Measurements from ENCODE around the gene FOXI3.

The FOXI3 gene

DNA sequence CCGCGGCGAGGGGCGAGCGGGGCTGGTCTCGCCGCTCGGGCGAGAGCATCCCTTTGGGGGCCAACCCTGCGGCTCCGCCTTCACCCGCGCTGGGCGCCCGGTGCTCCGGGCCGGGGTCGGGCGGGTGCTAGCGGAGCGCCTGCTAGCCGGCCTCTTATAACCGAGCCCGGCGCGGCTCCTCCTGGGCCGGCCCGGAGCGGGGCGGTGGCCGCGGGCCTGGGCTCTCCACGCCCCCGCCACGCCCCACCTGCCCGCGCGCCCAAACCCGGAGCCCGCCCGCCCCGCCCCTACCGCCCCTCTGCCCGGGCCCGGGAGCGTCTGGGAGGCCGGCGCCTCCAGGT lies at the start of gene FOXI3:
FOXI3 (minus strand) TSS at position 129 of the 341 bp plus-strand sequence. CDS start 158 bp downstream, outside the sequence.
- DNase-seq: no peak

DNA sequence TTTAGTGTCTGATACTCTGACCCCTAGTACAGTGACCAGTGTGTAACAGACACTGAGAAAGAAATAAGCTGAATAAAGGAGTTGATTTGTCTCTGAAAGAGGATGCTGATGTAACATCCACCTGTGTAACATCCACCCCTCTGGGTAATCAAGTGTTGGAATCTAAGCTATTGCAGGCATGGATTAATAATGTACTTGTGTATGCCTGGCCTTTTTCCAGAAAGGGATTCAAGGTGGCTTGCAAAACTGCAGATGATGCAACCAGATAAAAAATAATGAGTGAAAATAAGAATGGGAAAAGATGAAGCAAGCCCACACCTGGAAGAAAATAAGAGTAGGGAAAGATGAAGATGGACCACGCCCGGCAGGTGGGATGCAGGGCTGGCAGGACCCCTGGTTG lies 48.2 kb upstream of the FOXI3 start:
- DNase-seq: no peak

DNA sequence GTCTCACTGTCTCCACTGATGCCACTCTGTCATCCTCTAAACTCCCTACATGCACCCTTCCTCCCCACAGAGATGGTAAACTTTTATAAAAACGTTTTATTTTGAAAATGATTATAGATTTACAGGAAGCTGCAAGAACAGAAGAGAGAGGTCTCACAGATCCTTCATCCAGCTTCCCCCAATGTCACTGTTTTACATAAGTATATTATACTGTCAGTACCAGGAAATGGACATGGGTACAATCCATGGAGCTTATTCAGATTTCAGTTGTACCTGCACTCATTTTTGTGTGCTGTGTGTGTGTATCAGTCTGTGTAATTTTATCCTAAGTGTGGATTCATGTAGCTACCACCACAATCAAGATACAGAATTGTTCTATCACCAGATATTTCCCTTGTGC lies 46.7 kb upstream of the FOXI3 start:
- DNase-seq: no peak

DNA sequence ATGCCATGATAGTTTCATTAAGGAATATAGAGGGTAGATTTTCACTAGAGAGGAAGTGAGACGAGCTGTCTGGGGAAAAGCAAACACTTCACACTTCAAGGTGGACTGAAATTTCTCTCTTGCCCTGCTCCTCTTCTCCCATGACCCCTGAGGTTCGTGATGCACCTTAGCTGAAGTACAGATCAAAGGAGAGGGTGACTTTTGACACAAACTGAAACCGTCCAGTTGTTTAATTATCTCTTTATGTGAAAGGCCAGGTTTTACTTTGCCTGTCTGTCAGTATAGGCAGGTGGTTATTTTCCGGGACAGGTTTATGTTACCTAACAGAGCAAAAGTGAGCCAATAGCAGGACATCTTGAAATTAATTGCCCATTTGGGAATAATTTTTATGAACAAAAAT lies 41.0 kb upstream of the FOXI3 start:
- no peak for DNase-seq

DNA sequence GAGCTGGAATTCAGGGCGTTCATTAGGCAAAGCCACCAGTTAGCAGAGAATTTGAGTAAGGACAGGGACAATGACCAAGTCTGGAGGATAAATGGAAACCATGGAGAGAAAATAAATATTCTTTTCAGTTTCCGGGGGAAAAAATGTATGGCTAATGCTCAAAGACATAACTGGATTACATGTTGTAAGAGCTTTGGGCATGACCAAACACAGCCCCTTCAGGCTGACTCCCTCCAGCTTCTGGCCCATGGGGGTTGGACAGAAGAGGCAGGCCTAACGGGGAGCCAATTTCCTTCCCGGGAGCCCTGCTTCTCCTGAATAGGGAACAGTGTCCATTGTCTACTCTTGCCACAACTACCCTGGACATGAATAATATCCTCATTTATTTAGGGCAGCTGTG lies 39.5 kb upstream of the FOXI3 start:
- DNase-seq: no peak

DNA sequence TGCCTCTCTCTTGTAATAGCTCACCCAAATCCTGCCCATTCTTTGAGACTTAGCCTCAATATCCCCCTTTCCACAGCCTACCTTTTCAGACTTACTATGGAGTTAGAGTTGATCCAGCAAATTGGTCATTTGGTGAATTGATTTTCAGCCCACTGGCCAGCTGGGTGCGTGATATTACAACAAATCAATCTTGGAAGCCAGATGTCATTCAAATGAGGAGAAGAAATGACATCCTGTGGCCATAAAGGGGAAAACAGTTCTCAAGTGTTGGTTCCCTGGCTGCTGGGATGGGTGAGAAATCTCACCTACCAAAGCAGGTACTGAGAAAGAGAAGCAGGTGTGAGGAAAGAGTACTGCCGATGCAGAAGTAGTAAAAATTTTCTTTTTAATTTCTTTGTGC lies 36.7 kb upstream of the FOXI3 start:
- no peak for DNase-seq

DNA sequence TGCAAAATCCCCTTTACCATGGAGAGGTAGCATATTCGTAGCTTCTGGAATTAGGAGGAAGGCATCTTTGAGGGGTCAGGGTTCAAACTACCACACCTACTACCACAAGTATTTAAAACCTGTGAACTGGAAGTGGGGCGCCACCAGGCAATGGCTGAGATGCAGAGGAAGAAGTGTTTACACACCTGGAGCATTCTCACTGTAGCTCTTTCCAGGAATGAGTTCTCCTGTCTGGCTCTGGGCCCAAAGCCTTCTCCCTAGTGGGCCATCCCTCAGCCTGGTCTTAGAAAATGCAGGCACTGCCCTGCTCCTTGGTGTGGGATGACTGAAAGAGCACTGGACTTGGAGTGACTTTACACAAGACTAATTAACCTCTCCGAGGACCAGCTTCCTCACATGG lies 30.7 kb upstream of the FOXI3 start:
- peak; percentile 29 for DNase-seq

DNA sequence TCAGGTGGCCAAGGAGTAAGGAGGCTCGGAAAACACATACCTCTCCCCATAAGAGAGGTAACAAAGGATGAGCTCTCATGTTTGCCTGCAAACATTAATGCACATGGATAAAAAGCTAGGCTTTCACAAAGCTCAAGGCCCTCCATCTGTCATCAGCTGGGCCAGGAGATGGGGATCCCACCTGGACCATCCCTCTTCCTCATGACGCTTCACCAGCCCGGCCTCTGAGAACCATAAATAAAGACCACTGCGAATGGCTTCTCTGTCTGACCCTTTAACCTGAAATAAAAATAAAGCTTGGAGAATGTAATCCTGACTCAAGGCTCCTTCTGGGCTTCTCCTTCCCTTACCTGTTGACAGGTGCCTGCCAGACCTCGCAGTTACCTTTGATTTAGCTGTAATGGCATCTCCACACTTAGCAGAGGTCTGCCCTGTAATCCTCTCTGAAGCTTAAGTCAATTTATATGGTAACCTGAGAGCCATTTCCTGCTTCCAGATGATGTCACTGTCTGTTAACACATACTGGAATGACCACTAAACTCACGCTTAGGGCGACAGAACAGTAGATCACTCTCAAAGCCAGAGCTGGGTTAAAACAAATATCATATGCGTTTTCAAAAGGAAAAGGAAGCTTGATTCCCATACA lies 29.3 kb upstream of the FOXI3 start:
- peak; percentile 74 for DNase-seq

DNA sequence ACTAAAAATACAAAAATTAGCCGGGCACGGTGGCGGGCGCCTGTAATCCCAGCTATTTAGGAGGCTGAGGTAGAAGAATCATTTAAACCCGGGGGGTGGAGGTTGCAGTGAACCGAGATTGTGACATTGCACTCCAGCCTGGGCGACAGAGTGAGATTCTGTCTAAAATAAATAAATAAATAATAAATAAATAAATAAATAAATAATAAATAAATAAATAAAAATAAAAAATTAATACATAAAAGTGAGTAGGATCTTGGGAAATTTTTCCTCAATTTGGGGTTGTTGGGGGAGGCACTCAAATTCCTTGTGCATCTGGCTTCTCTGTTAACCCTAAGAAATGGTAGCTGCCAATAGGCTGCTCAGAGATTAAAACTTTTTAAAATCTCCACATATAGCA lies 20.3 kb upstream of the FOXI3 start:
- DNase-seq: no peak

DNA sequence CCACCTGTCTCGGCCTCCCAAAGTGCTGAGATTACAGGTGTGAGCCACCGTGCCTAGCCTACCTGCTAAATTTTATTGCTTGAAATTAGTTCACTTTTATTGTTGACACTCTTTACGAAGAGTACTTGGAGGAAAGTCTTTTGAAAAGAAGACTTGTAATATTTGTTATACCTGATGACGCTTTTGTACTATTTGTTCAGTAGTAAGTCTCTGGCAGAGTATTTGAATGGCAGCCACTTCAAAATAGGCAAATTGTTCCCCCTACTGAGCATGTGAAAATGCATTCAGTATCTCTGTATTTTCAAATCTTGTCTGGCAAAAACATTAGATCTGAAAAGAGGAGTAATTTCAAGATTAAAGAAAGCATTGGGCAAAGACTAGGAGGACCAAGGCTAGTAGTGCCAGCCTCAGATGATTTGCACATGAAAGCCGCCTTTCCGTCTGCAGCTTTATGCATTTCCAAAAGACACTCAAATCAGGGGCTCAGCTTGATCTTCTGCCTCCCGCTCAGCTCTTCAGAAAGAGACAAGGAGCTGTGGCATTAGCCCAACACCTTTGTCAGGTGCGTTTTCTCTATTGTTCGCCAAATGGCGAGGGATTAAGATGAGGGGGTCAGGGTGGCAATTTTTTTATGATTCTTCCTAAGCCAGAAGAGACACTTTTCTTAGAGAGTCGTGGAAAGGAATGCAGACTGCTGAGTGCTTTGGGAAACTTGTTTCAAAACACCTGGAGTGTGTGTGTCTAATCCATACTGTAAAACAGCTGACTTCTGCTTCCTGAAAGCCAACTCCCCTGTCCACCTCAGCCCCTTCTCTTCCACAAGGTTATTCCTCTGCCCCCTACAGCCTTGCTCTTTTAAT lies 18.8 kb upstream of the FOXI3 start:
- DNase-seq: no peak

DNA sequence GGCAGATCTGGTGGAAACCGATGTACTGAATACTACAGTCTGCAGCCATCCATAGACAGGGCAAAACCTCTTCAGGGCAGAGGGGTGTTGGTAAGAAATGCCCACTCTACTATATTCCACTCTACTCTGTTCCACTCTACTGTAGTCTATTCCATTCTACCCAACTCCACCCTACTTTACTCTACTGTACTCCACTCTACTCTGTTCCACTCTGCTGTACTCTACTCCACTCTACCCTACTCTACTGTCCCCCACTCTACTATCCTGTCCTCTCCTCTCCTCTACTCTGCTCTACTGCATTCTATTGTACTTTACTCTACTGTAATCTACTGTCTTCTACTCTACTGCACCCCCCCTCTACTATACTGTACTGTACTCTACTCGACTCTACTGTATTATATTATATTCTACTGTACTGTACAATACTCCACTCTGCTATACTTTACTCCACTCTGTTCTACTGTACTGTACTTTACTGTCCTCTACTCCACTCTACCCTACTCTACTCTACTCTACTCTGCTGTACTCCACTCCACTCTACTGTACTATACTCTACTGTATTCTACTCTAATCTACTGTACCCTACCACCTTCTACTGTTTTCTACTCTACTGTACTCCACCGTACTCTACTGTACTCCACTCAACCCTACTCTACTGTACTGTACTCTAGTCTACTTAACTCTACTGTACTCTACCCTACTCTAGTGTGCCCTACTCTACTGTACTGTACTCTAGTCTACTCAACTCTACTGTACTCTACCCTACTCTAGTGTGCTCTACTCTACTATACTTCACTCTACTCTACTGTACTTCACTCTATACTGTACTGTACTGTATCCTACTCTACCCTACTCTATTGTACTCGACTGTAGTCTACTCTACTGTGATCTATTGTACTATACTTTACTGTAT lies 17.0 kb upstream of the FOXI3 start:
- DNase-seq: no peak

DNA sequence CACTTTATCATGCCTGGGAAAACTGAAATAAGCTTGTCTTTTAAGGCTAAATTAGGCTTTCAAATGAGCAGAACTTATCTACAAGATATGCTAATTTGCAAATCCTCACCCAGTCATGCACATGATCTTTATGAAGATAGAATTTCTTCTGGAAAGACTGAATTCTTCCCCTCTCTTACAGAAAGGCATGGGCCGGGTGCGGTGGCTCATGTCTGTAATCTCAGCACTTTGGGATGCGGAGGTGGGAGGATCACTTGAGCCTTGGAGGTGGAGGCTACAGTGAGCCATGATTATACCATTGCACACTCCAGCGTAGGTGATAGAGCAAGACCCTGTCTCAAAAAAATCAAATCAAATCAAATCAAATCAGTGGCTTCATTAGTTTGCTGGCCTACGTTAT lies 11.7 kb upstream of the FOXI3 start:
- DNase-seq: no peak

DNA sequence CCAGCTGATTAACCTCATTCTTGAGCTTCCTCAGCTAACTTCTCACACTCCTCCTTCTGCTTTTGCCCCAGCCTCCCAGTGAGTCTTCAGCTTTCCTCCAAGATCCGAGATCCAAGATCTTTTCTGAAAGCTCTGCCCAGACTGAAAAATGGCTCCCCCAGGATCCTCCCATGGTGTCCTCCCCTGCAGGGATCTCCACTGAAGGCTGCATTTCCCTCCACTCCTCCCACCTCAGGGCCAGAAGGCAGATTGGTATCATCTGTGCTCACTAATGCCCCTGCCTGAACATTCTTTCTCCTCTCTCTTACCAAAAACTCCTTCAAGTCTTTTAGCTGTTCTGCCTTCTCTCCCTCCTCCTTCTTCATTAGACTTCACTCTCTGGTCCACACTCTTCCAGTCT lies 6.1 kb upstream of the FOXI3 start:
- no peak for DNase-seq

DNA sequence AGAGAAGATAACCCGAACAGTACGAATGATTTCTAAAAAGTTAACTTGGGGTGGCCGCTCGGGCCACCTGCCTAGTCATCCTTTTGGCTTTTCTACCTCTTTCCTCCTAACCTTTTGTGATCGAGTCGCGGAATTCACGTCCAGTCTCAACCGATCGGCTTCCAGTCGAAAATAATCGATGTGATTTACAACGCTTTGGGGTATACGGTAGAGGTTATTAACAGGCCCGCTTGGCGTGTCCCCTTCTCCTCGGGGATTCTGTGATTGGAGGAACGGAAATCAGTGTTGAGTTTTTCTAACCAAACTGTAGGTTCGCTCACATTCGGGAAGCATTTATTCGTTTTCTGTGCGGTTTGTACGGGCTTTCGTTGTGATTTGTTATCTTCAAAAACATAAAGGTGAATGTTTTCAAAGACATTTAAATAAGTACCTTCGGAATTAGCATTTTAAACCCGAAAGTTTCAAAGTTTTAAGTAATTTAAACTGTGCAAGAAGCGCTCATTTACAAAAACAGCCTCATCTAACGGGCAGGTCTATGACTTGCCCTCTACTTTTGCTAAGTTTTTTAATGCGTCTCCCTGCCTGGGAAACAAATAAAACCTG lies 588 bp upstream of the FOXI3 start:
- no peak for DNase-seq

DNA sequence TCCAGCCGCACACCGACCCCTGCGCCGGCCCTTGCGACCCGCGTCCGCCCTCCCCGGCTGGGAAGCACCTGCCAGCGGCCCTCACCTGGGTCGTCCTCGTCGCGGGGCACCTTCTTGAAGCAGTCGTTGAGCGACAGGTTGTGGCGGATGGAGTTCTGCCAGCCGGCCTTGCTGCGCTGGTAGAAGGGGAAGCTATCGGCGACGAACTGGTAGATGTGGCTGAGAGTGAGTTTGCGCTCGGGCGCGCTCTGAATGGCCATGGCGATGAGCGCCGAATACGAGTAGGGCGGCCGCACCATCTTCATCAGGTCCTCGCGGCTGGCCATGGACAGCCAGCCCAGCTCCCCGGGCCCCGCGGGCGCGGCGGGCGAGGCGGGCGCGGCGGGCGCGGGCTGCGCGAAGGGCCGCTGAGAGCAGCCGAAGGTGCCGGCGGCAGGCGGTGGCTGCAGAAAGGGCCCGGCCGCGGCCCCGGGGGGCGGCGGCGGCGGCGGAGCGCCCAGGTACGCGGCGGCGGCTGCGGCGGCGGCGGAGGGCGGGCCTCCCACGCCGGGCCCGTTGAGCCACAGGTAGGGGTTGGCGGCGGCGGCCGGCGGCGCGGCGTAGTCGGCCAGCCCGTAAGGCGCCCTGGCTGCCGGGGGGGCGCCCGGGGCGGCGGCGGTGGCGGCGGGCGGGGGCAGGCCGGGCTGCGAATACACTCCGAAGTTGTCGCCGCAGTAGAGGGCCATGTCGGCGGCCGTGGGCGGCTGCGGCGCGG lies 505 bp downstream of the FOXI3 start:
- no peak for DNase-seq

DNA sequence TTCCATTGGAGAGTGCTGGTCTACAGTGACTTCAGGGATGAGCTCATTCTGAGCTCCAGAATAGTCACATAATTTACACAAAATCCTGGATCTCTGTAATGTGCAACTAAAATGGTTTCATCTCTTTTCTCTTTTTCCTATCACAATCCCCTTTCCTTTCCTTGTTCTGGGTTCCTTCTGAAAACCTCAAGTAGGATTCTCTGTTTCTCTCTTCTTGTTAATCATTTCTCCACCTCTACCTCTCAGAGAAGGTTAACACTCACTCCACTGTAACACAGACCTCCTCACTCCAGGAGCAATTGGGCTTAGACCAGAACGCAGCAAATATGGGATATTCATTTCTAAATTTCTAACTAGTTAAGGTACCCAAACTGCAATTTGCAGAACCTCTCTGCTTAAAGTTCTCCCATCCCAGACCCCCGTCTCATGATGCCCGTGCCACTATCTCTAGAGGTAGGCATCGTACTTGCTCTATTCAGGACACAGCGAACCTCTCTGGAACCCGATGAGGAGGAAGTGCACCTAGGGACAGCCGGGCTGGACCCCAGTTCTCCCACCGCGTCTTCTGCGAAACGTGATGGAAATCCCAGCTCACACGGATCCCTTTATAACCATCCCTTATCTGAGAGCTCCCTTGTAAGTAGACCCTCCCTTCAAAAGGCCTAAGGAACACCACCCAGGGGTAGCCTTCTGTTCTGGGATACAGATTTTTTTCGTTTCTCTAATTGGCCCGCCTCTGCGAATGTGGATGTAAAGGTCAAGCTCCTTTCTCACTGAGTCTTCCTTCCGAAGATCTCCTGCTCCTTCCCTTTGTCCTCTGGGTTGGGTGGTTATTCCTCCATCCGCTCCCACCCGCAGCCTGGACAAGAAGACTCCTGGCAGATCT lies 1.3 kb downstream of the FOXI3 start:
- DNase-seq: no peak

DNA sequence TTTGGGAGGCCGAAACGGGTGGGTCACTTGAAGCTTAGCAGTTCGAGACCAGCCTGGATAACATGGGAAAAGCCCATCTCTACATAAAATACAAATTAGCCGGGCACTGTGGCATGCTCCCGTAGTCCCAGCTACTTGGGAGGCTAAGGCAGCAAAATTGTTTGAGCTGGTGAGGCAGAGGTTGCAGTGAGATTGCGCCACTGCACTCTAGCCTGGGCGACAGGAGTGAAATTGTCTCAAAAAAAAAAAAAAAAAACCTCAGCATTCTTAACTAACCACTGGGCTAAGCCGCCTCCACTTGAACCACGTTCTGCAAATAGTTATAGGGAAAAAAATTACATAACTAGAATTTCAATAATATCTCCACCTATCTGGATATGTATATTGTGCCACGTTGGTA lies 2.3 kb downstream of the FOXI3 start:
- no peak for DNase-seq

DNA sequence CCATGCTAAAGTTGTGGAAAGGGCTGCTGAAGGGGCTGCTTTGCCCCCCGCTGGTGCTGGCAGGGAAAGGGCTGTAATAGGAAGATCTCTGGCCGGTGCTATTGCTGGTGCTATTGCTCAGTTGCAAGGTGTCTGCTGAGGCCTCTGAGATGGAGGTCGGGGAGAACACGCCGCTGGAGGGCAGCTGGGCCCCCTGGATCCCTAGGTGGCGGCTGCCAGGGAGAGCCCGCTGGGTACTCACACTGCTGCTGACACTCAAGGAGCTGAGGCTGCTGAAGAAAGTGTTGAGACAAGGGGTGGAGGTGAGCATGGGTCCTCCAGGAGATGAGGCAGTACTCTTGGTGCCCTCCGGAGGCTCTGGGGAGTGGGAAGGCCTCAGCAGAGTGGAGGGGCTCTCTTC lies 4.2 kb downstream of the FOXI3 start:
- no peak for DNase-seq

DNA sequence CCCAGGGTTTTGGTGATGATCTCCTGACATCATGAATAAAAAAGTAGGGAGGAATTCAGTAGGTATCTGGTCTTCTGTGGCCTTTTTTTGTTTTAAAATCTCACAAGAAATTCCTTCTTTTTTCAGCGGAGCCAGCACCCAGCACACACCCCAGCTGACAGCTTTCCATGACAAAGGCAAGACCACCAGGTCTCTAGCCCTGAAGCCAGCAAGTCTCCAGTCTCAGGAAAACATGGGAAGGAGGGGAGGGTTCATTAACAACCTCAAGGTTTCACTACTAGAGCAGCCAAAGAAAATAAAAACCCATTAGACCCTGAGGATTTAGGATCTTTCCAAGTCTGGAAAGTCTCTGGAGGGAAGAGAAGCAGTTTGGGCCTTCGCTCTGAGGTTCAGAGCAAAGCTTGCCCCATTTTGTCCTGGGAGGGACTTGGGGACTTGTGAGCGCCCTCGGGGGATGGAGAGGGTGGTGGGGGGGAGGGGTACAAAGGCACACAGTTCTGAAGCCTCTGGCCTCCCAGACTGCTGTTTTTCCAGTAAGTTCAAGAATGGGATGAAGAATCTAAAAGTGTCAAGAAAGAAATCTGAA lies 9.0 kb downstream of the FOXI3 start:
- DNase-seq: no peak

DNA sequence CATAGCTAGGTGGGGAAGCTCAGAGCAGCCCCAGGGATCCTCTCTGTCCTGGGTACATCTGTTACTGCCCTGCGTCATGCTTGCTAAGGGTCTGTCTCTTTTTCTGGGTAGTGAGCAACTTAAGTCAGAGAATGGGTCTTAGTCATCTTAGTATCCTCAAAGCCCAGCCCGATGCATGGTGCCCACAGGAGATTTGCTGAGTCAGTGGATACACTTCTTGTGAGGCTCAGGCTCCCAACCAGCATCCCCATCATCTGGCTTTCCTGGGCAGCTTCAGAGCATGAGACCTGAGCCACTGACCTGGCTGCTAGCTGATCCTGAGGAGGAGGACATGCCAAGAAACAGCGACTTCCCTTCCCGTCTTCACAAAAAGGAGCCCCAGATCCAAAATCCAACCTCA lies 10.0 kb downstream of the FOXI3 start:
- DNase-seq: no peak

DNA sequence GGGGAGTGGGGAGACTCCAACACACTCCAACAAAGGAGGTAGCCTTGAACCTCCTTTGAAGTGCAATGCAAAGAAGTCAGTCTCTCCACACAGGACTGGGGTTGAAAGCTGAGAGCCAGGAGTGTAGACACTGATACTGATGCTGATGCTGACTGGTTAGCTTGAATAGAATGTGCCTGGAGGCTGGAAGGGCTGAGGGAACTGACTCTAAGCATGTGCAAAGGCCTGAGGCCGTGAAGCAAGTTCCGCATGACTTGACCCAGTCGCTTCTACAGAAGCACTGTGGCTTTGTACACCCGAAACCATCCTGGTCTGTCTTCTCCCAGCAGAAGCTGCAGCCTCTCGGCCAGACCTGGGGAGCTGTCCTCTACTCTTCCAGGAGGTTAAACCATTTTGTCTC lies 10.4 kb downstream of the FOXI3 start:
- DNase-seq: no peak
